Caki2 (cell line): ENCODE data around the gene ABHD18. TPM values are rescaled to one million over a fixed set of nuclear protein-coding genes. Genes with fewer than 3 reads are reported as not detected.
"Not testable (repeated sequence)": the region's sequence is repeated elsewhere in the genome, so short reads cannot be mapped to it uniquely, and the experiment has no call there.

Experiments used
- DNase-seq: peaks from one replicate; pipeline ENCODE4 v3.0.0-alpha.2; 2015; ENCODE audit warnings: low read depth
- in situ Hi-C: cut with HindIII; loops from 2 replicates; pipeline ENCODE4 v1.10.0; 2016; ENCODE audit warnings: low sequenced_read_pairs, low pct_unique_long_range_greater_than_20kb, mixed read lengths
- total RNA-seq: library from RNA; depleted of rRNA; stranded (reverse); fragments of >200 nt; shearing (Covaris generic); gene quantifications from 2 replicates; pipeline ENCODE4 v1.2.3, GENCODE V29; 2014; ENCODE audit warnings: low replicate concordance; rRNA removed

ABHD18 gene
- 2.6 and 6.4 TPM in 2 replicates for total RNA-seq

- DNase-seq: peak; percentile 99
- in situ Hi-C loops: no loop called here
Measured at GRCh38 chr4:127965062-127965802, at the start of gene ABHD18, which contains the start of gene MFSD8. ABHD18 (plus strand) TSS chr4:127965406; CDS start chr4:127982956, 17,550 bp downstream. MFSD8 (minus strand) TSS chr4:127965173; CDS start chr4:127965133, 40 bp downstream.

- in situ Hi-C loops: no loop called here
- DNase-seq: no peak
Measured at GRCh38 chr4:127916512-127916911, 48.7 kb upstream of the ABHD18 start.

GRCh38 chr4:127917151-127917550 is 48.1 kb upstream of the ABHD18 start:
- no peak for DNase-seq
- in situ Hi-C loops: no loop called here

GRCh38 chr4:127920521-127920920 is 44.7 kb upstream of the ABHD18 start:
- no peak for DNase-seq
- in situ Hi-C loops: no loop called here

- in situ Hi-C loops: no loop called here
- no peak for DNase-seq
Measured at GRCh38 chr4:127922226-127922625, 43.0 kb upstream of the ABHD18 start.

- in situ Hi-C loops, DNase-seq: not testable (repeated sequence)
Measured at GRCh38 chr4:127925720-127926119, 39.5 kb upstream of the ABHD18 start.

- DNase-seq: no peak
- in situ Hi-C loops: no loop called here
Measured at GRCh38 chr4:127930175-127930574, 35.0 kb upstream of the ABHD18 start.

- DNase-seq, in situ Hi-C loops: not testable (repeated sequence)
Measured at GRCh38 chr4:127931836-127932235, 33.4 kb upstream of the ABHD18 start.

GRCh38 chr4:127936974-127937373 is 28.2 kb upstream of the ABHD18 start:
- no peak for DNase-seq
- in situ Hi-C loops: no loop called here

GRCh38 chr4:127957105-127957504 is 8.1 kb upstream of the ABHD18 start:
- in situ Hi-C loops: no loop called here
- DNase-seq: no peak

GRCh38 chr4:127959794-127960193 is 5.4 kb upstream of the ABHD18 start:
- in situ Hi-C loops: no loop called here
- DNase-seq: no peak

- in situ Hi-C loops: not testable (repeated sequence)
- peak; percentile 28 for DNase-seq
Measured at GRCh38 chr4:127963633-127964398, 1.4 kb upstream of the ABHD18 start.

- DNase-seq, in situ Hi-C loops: not testable (repeated sequence)
Measured at GRCh38 chr4:127964426-127965061, 662 bp upstream of the ABHD18 start.

- in situ Hi-C loops: no loop called here
- DNase-seq: no peak
Measured at GRCh38 chr4:127965803-127966175, 583 bp downstream of the ABHD18 start.

GRCh38 chr4:127967141-127967775 is 2.1 kb downstream of the ABHD18 start:
- DNase-seq: no peak
- in situ Hi-C loops: no loop called here

GRCh38 chr4:127968586-127968985 is 3.4 kb downstream of the ABHD18 start:
- DNase-seq: no peak
- in situ Hi-C loops: no loop called here

GRCh38 chr4:127970925-127971324 is 5.7 kb downstream of the ABHD18 start:
- DNase-seq, in situ Hi-C loops: not testable (repeated sequence)

GRCh38 chr4:127975121-127975770 is 10.0 kb downstream of the ABHD18 start:
- in situ Hi-C loops: no loop called here
- no peak for DNase-seq
